ENCODE results near the gene SPAG9. TPM values are rescaled to one million over a fixed set of nuclear protein-coding genes. Genes with fewer than 3 reads are reported as not detected.

The SPAG9 gene
- total and polyA plus RNA-seq, 2 of the 8 experiments (the other 6 are each of a cell fraction or from before 2014, with no cell fraction given), result 9.8 to 63.8 TPM

- no peak for TF ChIP-seq CHD7 (IDR thresholded peaks at IDR 0.05; ENCODE audit: insufficient replicate concordance, low read length)
- no peak for TF ChIP-seq POU5F1 (IDR thresholded peaks at IDR 0.05; ENCODE audit: low read depth, low read length)
- TF ChIP-seq ATF2 (IDR thresholded peaks at IDR 0.05; ENCODE audit: low read length), result no peak
- no peak for TF ChIP-seq GTF2F1 (IDR thresholded peaks at IDR 0.05; ENCODE audit: borderline replicate concordance, low read depth, low read length)
- TF ChIP-seq BCL11A (IDR thresholded peaks at IDR 0.05; ENCODE audit: low read depth in 2 of 2, low read length in 2 of 2), result no peak
- TF ChIP-seq POLR2AphosphoS5 (IDR thresholded peaks at IDR 0.05; ENCODE audit: low read depth, low read length), result no peak
- TF ChIP-seq FOSL1 (IDR thresholded peaks at IDR 0.05; ENCODE audit: insufficient read depth, low read depth, low read length), result no peak
- no peak for TF ChIP-seq ASH2L (IDR thresholded peaks at IDR 0.05; ENCODE audit: low read length)
- TF ChIP-seq TAF1 (IDR thresholded peaks at IDR 0.05; ENCODE audit: low read depth, low read length), result no peak
- no peak for TF ChIP-seq SUZ12 (IDR thresholded peaks at IDR 0.05; ENCODE audit: low read length)
Observed at GRCh38 chr17:51065466-51065865, 55.2 kb downstream of the SPAG9 start (continued).

All from H1 (cell line).